H9 (cell line): Measurements from ENCODE around the gene NOP9. TPM values are rescaled to one million over a fixed set of nuclear protein-coding genes. Genes with fewer than 3 reads are reported as not detected.

Source experiments
- DNase-seq: peaks from one replicate; pipeline ENCODE4 v3.0.0-alpha.2; 2017
- H2AFZ ChIP-seq: one replicate; pipeline ENCODE4 v1.6.1; 2013; ENCODE audit warnings: mild to moderate bottlenecking, low read length, control low read depth, moderate library complexity
- H2AK5ac ChIP-seq: 2 replicates; pipeline ENCODE4 v1.6.1; 2013; ENCODE audit warnings: low read length, control low read depth, mixed read lengths; ENCODE audit not compliant: insufficient read length
- H2BK120ac ChIP-seq: one replicate; pipeline ENCODE4 v1.6.1; 2013; ENCODE audit warnings: low read depth, mild to moderate bottlenecking, low read length, control low read depth, inconsistent platforms; ENCODE audit not compliant: poor library complexity, severe bottlenecking
- H2BK12ac ChIP-seq: 2 replicates; pipeline ENCODE4 v1.6.1; 2013; ENCODE audit warnings: low read length, control low read depth, mixed read lengths, low read depth; ENCODE audit not compliant: insufficient read length
- H2BK15ac ChIP-seq: 2 replicates; pipeline ENCODE4 v1.6.1; 2013; ENCODE audit warnings: low read depth, low read length, control low read depth
- H2BK20ac ChIP-seq: one replicate; pipeline ENCODE4 v1.6.1; 2013; ENCODE audit warnings: low read depth, mild to moderate bottlenecking, low read length, control low read depth, inconsistent platforms; ENCODE audit not compliant: poor library complexity, severe bottlenecking
- H2BK5ac ChIP-seq: 2 replicates; pipeline ENCODE4 v1.6.1; 2013; ENCODE audit warnings: low read length, control low read depth, mixed read lengths; ENCODE audit not compliant: insufficient read length
- H3K14ac ChIP-seq: 2 replicates; pipeline ENCODE4 v1.6.1; 2013; ENCODE audit warnings: low read length, control low read depth; ENCODE audit not compliant: insufficient read depth
- H3K18ac ChIP-seq: 2 replicates; pipeline ENCODE4 v1.6.1; 2013; ENCODE audit warnings: low read depth, mild to moderate bottlenecking, mixed read lengths, low read length, control low read depth; ENCODE audit not compliant: insufficient read length
- H3K23ac ChIP-seq: 2 replicates; pipeline ENCODE4 v1.6.1; 2013; ENCODE audit warnings: low read length, control low read depth, mixed read lengths, low read depth; ENCODE audit not compliant: insufficient read length
- H3K23me2 ChIP-seq: 2 replicates; pipeline ENCODE4 v1.6.1; 2013; ENCODE audit warnings: low read depth, mild to moderate bottlenecking, mixed read lengths, low read length, control low read depth; ENCODE audit not compliant: insufficient read length, poor library complexity, severe bottlenecking
- H3K27ac ChIP-seq: 2 replicates; pipeline ENCODE4 v1.5.1; 2013; ENCODE audit warnings: low read length, control low read depth, mixed read lengths, low read depth; ENCODE audit not compliant: insufficient read length
- H3K27me3 ChIP-seq: 2 replicates; pipeline ENCODE4 v1.6.1; 2013; ENCODE audit warnings: low read length, control low read depth, inconsistent platforms; ENCODE audit not compliant: insufficient read depth
- H3K4ac ChIP-seq: 2 replicates; pipeline ENCODE4 v1.6.1; 2013; ENCODE audit warnings: low read depth, mild to moderate bottlenecking, control low read depth, inconsistent platforms, low read length, moderate library complexity
- H3K4me1 ChIP-seq: 2 replicates; pipeline ENCODE4 v1.6.1; 2013; ENCODE audit warnings: low read length, control low read depth, inconsistent platforms; ENCODE audit not compliant: insufficient read depth
- H3K4me2 ChIP-seq: 2 replicates; pipeline ENCODE4 v1.6.1; 2013; ENCODE audit warnings: low read length, control low read depth, mixed read lengths; ENCODE audit not compliant: insufficient read length, insufficient read depth
- H3K56ac ChIP-seq: 2 replicates; pipeline ENCODE4 v1.6.1; 2013; ENCODE audit warnings: low read depth, mild to moderate bottlenecking, mixed read lengths, low read length, control low read depth; ENCODE audit not compliant: insufficient read length
- H3K79me1 ChIP-seq: 2 replicates; pipeline ENCODE4 v1.6.1; 2013; ENCODE audit warnings: low read depth, mild to moderate bottlenecking, moderate library complexity, low read length, control low read depth, inconsistent platforms; ENCODE audit not compliant: insufficient read depth, poor library complexity, severe bottlenecking
- H3K79me2 ChIP-seq: 2 replicates; pipeline ENCODE4 v1.6.1; 2013; ENCODE audit warnings: low read length, control low read depth, inconsistent platforms; ENCODE audit not compliant: insufficient read depth
- H3K9ac ChIP-seq: 2 replicates; pipeline ENCODE4 v1.6.1; 2013; ENCODE audit warnings: low read length, control low read depth, mixed read lengths; ENCODE audit not compliant: insufficient read length; ENCODE audit errors: extremely low read depth
- H3K9me3 ChIP-seq: one replicate; pipeline ENCODE4 v1.6.1; 2013; ENCODE audit warnings: low read depth, low read length, inconsistent platforms; ENCODE audit not compliant: control insufficient read depth
- H3T11ph ChIP-seq: one replicate; pipeline ENCODE4 v1.6.1; 2013; ENCODE audit warnings: mild to moderate bottlenecking, low read length, control low read depth, inconsistent platforms
- H4K20me1 ChIP-seq: one replicate; pipeline ENCODE4 v1.6.1; 2013; ENCODE audit not compliant: control insufficient read depth, insufficient read length, insufficient read depth
- H4K5ac ChIP-seq: 2 replicates; pipeline ENCODE4 v1.6.1; 2013; ENCODE audit warnings: low read depth, mild to moderate bottlenecking, mixed read lengths, low read length, control low read depth; ENCODE audit not compliant: insufficient read length
- H4K8ac ChIP-seq: replicated peaks from 2 replicates; pipeline ENCODE4 v1.6.1; 2013; ENCODE audit warnings: low read length, control low read depth, mixed read lengths, low read depth; ENCODE audit not compliant: insufficient read length
- H4K91ac ChIP-seq: 2 replicates; pipeline ENCODE4 v1.6.1; 2013; ENCODE audit warnings: low read depth, mild to moderate bottlenecking, moderate library complexity, mixed read lengths, low read length, control low read depth; ENCODE audit not compliant: insufficient read length
- H3K27ac Mint-ChIP-seq, 3 experiments: 2 replicates in 2 of 3; 3 replicates in 1 of 3; pipeline ENCODE4 v1.8.0; 2020 to 2021; ENCODE audit warnings: mixed read lengths in 3 of 3, mild to moderate bottlenecking in 1 of 3, moderate library complexity in 1 of 3
- H3K27me3 Mint-ChIP-seq: 2 replicates; pipeline ENCODE4 v1.8.0; 2021; ENCODE audit warnings: low read depth, mild to moderate bottlenecking, moderate library complexity, mixed read lengths
- H3K36me3 Mint-ChIP-seq, 3 experiments: 2 replicates in 2 of 3; 3 replicates in 1 of 3; pipeline ENCODE4 v1.8.0; 2020 to 2021; ENCODE audit warnings: low read depth in 3 of 3, mixed read lengths in 3 of 3; ENCODE audit not compliant: insufficient read depth in 1 of 3
- H3K4me1 Mint-ChIP-seq, 2 experiments: 2 replicates each; pipeline ENCODE4 v1.8.0; 2020; ENCODE audit warnings: mixed read lengths in 2 of 2
- H3K4me3 Mint-ChIP-seq, 2 experiments: 2 replicates in 1 of 2; 3 replicates in 1 of 2; pipeline ENCODE4 v1.8.0; 2020 to 2021; ENCODE audit warnings: mild to moderate bottlenecking in 2 of 2, mixed read lengths in 2 of 2, moderate library complexity in 1 of 2
- H3K9me3 Mint-ChIP-seq, 2 experiments: 2 replicates in 1 of 2; 3 replicates in 1 of 2; pipeline ENCODE4 v1.8.0; 2020; ENCODE audit warnings: mild to moderate bottlenecking in 2 of 2, mixed read lengths in 2 of 2, moderate library complexity in 1 of 2
- CTCF ChIP-seq: fragments of 200-600 bp; sonication (generic); conservative IDR thresholded peaks from 3 replicates; pipeline ENCODE4 v1.8.0; 2021; ENCODE audit warnings: antibody characterized with exemption, mild to moderate bottlenecking
- WGBS: extraction: QIAGEN DNeasy Blood & Tissue Kit; methylation state at CpG from one replicate; pipeline ENCODE4 v1.1.7; 2013; ENCODE audit warnings: missing lambda C conversion rate, low lambda C conversion rate, mixed read lengths; ENCODE audit not compliant: insufficient read length; ENCODE audit errors: extremely low coverage; 5-methylcytosine and 5-hydroxymethylcytosine counted together
- total RNA-seq: library from RNA; stranded (reverse); gene quantifications from 2 replicates; pipeline ENCODE4 v1.2.1, GENCODE V29; 2021

Gene NOP9
- total RNA-seq, 1 experiment from 2014 or later = 34.7 TPM

- H3K27me3 ChIP-seq = no peaks in the 10 kb centered on the region
- Mint-ChIP-seq H3K4me1 (peaks cover 0 to 2% of the 10 kb centered on the region in 2 experiments; a peak in 2 of 4 replicates), H3K27ac (no peak overlapping the region; a peak in 1 of 7 replicates), H3K4me3 (no peak overlapping the region), H3K9me3 (no peaks in the 10 kb centered on the region), H3K36me3 (peaks cover 7 to 46% (median 17%) of the 10 kb centered on the region in 3 experiments; a peak in 6 of 7 replicates), H3K27me3 (no peaks in the 10 kb centered on the region)
- H3K4me2 ChIP-seq = no peak overlapping the region
- TF ChIP-seq CTCF = no peak
- H4K91ac ChIP-seq = no peak overlapping the region
- no peak overlapping the region for H2AFZ ChIP-seq
- H3K79me1 ChIP-seq = no peaks in the 10 kb centered on the region
- WGBS = no CpG with 5 or more reads among the region's 3 CpGs
- no peak overlapping the region for H2AK5ac ChIP-seq
- no peak for DNase-seq
- H3K23ac ChIP-seq = no peak overlapping the region
- no peak overlapping the region for H3K14ac ChIP-seq
- H2BK5ac ChIP-seq = no peak overlapping the region
- H3K9me3 ChIP-seq = no peaks in the 10 kb centered on the region
- no peaks in the 10 kb centered on the region for H3K79me2 ChIP-seq
- H2BK120ac ChIP-seq = no peak overlapping the region
- no peak overlapping the region for H4K5ac ChIP-seq
- no peak overlapping the region for H2BK20ac ChIP-seq
- H2BK15ac ChIP-seq = no peak overlapping the region
- H3K4ac ChIP-seq = no peak overlapping the region
- H4K20me1 ChIP-seq = no peaks in the 10 kb centered on the region
- H3K56ac ChIP-seq = no peak overlapping the region
- H3K18ac ChIP-seq = no peak overlapping the region
- no peak overlapping the region for H3K27ac ChIP-seq
- no peak overlapping the region for H2BK12ac ChIP-seq
- H3K4me1 ChIP-seq = no peaks in the 10 kb centered on the region
- no peak overlapping the region for H4K8ac ChIP-seq
- no peak overlapping the region for H3K9ac ChIP-seq
- H3K23me2 ChIP-seq = no peaks in the 10 kb centered on the region
- no peak overlapping the region for H3T11ph ChIP-seq
These were observed 8.1 kb upstream of the NOP9 start for GRCh38 chr14:24291446-24292117.
